ENCODE results near the gene ANKRD33B. TPM values are rescaled to one million over a fixed set of nuclear protein-coding genes. Genes with fewer than 3 reads are reported as not detected.

Gene ANKRD33B
- total and polyA plus RNA-seq, 2 experiments from 2014 or later = 2.9 to 15.4 TPM

DNA sequence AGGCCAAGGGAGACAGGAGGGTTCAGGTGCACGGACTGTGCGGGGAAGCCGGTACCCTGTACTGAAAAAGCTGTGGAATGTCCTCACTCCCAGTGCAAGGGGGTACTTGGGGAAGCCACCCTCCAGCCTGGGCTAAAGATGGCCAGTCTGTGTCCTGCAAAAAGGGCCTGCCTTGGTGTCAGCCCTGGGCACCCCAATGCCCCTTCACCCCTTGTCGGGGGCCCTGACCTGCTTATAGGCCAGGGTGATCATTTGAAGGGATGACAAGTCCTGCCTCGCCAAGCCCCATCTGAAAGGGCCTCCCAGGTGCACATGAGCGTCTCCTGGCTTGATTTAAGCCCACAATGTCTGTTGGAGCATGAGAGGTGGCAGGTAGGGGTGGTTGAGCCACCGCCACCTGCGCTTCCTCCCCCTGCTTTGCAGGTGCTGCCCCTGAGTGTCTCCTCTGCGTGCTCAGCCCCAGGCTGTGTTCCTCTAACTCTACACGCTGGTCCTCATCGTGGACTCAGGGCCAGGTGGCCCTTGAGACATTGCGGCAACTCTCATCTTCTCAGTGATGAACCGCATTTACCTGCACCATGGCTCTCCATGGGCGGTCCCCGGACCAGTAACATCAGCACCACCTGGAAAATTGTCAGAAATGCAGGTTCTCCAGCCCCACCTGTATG lies 97.0 kb downstream of the ANKRD33B start (continued):
- TF ChIP-seq, protein P1, sequence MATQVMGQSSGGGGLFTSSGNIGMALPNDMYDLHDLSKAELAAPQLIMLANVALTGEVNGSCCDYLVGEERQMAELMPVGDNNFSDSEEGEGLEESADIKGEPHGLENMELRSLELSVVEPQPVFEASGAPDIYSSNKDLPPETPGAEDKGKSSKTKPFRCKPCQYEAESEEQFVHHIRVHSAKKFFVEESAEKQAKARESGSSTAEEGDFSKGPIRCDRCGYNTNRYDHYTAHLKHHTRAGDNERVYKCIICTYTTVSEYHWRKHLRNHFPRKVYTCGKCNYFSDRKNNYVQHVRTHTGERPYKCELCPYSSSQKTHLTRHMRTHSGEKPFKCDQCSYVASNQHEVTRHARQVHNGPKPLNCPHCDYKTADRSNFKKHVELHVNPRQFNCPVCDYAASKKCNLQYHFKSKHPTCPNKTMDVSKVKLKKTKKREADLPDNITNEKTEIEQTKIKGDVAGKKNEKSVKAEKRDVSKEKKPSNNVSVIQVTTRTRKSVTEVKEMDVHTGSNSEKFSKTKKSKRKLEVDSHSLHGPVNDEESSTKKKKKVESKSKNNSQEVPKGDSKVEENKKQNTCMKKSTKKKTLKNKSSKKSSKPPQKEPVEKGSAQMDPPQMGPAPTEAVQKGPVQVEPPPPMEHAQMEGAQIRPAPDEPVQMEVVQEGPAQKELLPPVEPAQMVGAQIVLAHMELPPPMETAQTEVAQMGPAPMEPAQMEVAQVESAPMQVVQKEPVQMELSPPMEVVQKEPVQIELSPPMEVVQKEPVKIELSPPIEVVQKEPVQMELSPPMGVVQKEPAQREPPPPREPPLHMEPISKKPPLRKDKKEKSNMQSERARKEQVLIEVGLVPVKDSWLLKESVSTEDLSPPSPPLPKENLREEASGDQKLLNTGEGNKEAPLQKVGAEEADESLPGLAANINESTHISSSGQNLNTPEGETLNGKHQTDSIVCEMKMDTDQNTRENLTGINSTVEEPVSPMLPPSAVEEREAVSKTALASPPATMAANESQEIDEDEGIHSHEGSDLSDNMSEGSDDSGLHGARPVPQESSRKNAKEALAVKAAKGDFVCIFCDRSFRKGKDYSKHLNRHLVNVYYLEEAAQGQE (IDR thresholded peaks at IDR 0.05; ENCODE audit: unreplicated experiment) = no peak
- TF ChIP-seq ZNF114 (CRISPR knock-in tag; IDR thresholded peaks at IDR 0.05) (no peak), ZNF331 (CRISPR knock-in tag; IDR thresholded peaks at IDR 0.05; ENCODE audit: low read depth) (no peak), JUNB (IDR thresholded peaks at IDR 0.05; ENCODE audit: unreplicated experiment) (no peak)
- TF ChIP-seq, protein P2, sequence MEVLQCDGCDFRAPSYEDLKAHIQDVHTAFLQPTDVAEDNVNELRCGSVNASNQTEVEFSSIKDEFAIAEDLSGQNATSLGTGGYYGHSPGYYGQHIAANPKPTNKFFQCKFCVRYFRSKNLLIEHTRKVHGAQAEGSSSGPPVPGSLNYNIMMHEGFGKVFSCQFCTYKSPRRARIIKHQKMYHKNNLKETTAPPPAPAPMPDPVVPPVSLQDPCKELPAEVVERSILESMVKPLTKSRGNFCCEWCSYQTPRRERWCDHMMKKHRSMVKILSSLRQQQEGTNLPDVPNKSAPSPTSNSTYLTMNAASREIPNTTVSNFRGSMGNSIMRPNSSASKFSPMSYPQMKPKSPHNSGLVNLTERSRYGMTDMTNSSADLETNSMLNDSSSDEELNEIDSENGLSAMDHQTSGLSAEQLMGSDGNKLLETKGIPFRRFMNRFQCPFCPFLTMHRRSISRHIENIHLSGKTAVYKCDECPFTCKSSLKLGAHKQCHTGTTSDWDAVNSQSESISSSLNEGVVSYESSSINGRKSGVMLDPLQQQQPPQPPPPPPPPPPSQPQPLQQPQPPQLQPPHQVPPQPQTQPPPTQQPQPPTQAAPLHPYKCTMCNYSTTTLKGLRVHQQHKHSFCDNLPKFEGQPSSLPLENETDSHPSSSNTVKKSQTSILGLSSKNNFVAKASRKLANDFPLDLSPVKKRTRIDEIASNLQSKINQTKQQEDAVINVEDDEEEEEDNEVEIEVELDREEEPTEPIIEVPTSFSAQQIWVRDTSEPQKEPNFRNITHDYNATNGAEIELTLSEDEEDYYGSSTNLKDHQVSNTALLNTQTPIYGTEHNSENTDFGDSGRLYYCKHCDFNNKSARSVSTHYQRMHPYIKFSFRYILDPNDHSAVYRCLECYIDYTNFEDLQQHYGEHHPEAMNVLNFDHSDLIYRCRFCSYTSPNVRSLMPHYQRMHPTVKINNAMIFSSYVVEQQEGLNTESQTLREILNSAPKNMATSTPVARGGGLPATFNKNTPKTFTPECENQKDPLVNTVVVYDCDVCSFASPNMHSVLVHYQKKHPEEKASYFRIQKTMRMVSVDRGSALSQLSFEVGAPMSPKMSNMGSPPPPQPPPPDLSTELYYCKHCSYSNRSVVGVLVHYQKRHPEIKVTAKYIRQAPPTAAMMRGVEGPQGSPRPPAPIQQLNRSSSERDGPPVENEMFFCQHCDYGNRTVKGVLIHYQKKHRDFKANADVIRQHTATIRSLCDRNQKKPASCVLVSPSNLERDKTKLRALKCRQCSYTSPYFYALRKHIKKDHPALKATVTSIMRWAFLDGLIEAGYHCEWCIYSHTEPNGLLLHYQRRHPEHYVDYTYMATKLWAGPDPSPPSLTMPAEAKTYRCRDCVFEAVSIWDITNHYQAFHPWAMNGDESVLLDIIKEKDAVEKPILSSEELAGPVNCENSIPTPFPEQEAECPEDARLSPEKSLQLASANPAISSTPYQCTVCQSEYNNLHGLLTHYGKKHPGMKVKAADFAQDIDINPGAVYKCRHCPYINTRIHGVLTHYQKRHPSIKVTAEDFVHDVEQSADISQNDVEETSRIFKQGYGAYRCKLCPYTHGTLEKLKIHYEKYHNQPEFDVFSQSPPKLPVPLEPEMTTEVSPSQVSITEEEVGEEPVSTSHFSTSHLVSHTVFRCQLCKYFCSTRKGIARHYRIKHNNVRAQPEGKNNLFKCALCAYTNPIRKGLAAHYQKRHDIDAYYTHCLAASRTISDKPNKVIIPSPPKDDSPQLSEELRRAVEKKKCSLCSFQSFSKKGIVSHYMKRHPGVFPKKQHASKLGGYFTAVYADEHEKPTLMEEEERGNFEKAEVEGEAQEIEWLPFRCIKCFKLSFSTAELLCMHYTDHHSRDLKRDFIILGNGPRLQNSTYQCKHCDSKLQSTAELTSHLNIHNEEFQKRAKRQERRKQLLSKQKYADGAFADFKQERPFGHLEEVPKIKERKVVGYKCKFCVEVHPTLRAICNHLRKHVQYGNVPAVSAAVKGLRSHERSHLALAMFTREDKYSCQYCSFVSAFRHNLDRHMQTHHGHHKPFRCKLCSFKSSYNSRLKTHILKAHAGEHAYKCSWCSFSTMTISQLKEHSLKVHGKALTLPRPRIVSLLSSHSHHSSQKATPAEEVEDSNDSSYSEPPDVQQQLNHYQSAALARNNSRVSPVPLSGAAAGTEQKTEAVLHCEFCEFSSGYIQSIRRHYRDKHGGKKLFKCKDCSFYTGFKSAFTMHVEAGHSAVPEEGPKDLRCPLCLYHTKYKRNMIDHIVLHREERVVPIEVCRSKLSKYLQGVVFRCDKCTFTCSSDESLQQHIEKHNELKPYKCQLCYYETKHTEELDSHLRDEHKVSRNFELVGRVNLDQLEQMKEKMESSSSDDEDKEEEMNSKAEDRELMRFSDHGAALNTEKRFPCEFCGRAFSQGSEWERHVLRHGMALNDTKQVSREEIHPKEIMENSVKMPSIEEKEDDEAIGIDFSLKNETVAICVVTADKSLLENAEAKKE (CRISPR knock-in tag; IDR thresholded peaks at IDR 0.05) = no peak

Data from GM23338 (cell line).